ENCODE results near the gene ZNF22. TPM values are rescaled to one million over a fixed set of nuclear protein-coding genes. Genes with fewer than 3 reads are reported as not detected.

Gene ZNF22
- total RNA-seq, 1 donor from 2014 or later = 12.6 TPM

Other genes starting within 250 kb of the ZNF22 start
- gene TMEM72, start 89.6 kb upstream of the ZNF22 start, total RNA-seq = not detected
- gene RASSF4, start 41.1 kb upstream of the ZNF22 start, total RNA-seq = 93.5 TPM
- 32.2 TPM for gene DEPP1, start 22.1 kb upstream of the ZNF22 start, total RNA-seq